PC-3 (cell line): ENCODE data around the gene PFKL. TPM values are rescaled to one million over a fixed set of nuclear protein-coding genes. Genes with fewer than 3 reads are reported as not detected.

Source experiments
- ATAC-seq: fragments of 200-7000 bp; cut with Tn5 transposase; 2 replicates; pipeline ENCODE4 v1.9.1; 2020; ENCODE audit warnings: mild to moderate bottlenecking, moderate library complexity
- BruUV-seq: library from RNA; stranded (reverse); fragments of 400-500 nt; replicated peaks from 2 replicates; lab custom pipeline; 2021; lab: Mats Ljungman, UMichigan
- CTCF ChIA-PET: fragments of 300-600 bp; sonication (Branson Sonifier 250); formaldehyde crosslinking; loops from one replicate; lab custom pipeline; 2022; ENCODE audit warnings: antibody characterized with exemption; lab: Charles Lee
- POLR2A ChIA-PET: fragments of 300-600 bp; sonication (Branson Sonifier 250); formaldehyde crosslinking; loops from one replicate; lab custom pipeline; 2022; ENCODE audit warnings: antibody characterized with exemption; ENCODE audit not compliant: unreplicated experiment; lab: Charles Lee
- DNase-seq: peaks from one replicate; pipeline ENCODE4 v3.0.0-alpha.2; 2015
- H2AFZ ChIP-seq: fragments of 300-600 bp; sonication (generic); 2 replicates; pipeline ENCODE4 v1.6.0; 2016; ENCODE audit warnings: antibody characterized with exemption, low read length
- H3F3A ChIP-seq: fragments of 300-600 bp; sonication (generic); one replicate; pipeline ENCODE4 v1.6.0; 2017; ENCODE audit warnings: antibody characterized with exemption, low read length, control low read depth, mild to moderate bottlenecking; ENCODE audit not compliant: unreplicated experiment
- H3K27ac ChIP-seq: fragments of 300-600 bp; sonication (generic); 2 replicates; pipeline ENCODE4 v1.5.1; 2016; ENCODE audit warnings: mild to moderate bottlenecking, low read length
- H3K27me3 ChIP-seq: fragments of 300-600 bp; sonication (generic); 2 replicates; pipeline ENCODE4 v1.6.1; 2016; ENCODE audit warnings: low read length, mixed read lengths
- H3K36me3 ChIP-seq: fragments of 300-600 bp; sonication (generic); 2 replicates; pipeline ENCODE4 v1.6.1; 2016; ENCODE audit warnings: low read depth, mixed run types, low read length, mixed read lengths
- H3K4me1 ChIP-seq: fragments of 300-600 bp; sonication (generic); 2 replicates; pipeline ENCODE4 v1.5.1; 2016; ENCODE audit warnings: low read length; ENCODE audit not compliant: insufficient read depth
- H3K4me2 ChIP-seq: fragments of 300-600 bp; sonication (generic); 2 replicates; pipeline ENCODE4 v1.6.0; 2016; ENCODE audit warnings: low read length
- H3K4me3 ChIP-seq: fragments of 300-600 bp; sonication (generic); 2 replicates; pipeline ENCODE4 v1.5.1; 2016; ENCODE audit warnings: mild to moderate bottlenecking, low read length, mixed read lengths
- H3K79me2 ChIP-seq: fragments of 300-600 bp; sonication (generic); 2 replicates; pipeline ENCODE4 v1.6.1; 2017; ENCODE audit warnings: low read length, mixed read lengths
- H3K9ac ChIP-seq: fragments of 300-600 bp; sonication (generic); 2 replicates; pipeline ENCODE4 v1.6.0; 2016; ENCODE audit warnings: mild to moderate bottlenecking, low read length
- H3K9me2 ChIP-seq: fragments of 300-600 bp; sonication (generic); replicated peaks from 2 replicates; pipeline ENCODE4 v1.6.1; 2016; ENCODE audit warnings: mixed run types, low read length, mixed read lengths
- H3K9me3 ChIP-seq: fragments of 300-600 bp; sonication (generic); 2 replicates; pipeline ENCODE4 v1.6.1; 2016; ENCODE audit warnings: low read length, mixed read lengths
- H4K20me1 ChIP-seq: fragments of 300-600 bp; sonication (generic); 2 replicates; pipeline ENCODE4 v1.6.1; 2016; ENCODE audit warnings: low read length, mixed read lengths
- EZH2 ChIP-seq: fragments of 300-600 bp; sonication (generic); IDR thresholded peaks from one replicate; pipeline ENCODE4 v1.6.1; 2017; ENCODE audit warnings: antibody characterized with exemption, mild to moderate bottlenecking, low read length; ENCODE audit not compliant: unreplicated experiment
- EZH2phosphoT487 ChIP-seq: fragments of 300-600 bp; sonication (generic); IDR thresholded peaks from 2 replicates; pipeline ENCODE4 v1.6.1; 2018; ENCODE audit warnings: mild to moderate bottlenecking, antibody characterized with exemption, low read length, borderline replicate concordance
- intact Hi-C: fragments of 100-400 bp; cut with micrococcal nuclease; formaldehyde crosslinking; loops from 2 replicates; pipeline ENCODE4 v1.9.0; 2023
- total RNA-seq: library from RNA; depleted of rRNA; stranded (reverse); fragments of >200 nt; gene quantifications from 2 replicates; pipeline ENCODE4 v1.2.3, GENCODE V29; 2014
- TF ChIP-seq, protein P1 (sequence below): fragments of 300-600 bp; sonication (generic); conservative IDR thresholded peaks from 2 replicates; pipeline ENCODE4 v1.5.1; 2017; ENCODE audit warnings: antibody characterized with exemption, low read depth, mild to moderate bottlenecking, low read length

PFKL gene
- total RNA-seq, 1 experiment from 2014 or later, result 223 TPM

- Histone ChIP-seq H3K4me3 (no peak overlapping the region), H4K20me1 (no peaks in the 10 kb centered on the region), H3K27ac (no peak overlapping the region), H3K4me2 (no peak overlapping the region), H3K79me2 (no peaks in the 10 kb centered on the region), H3K9ac (no peak overlapping the region), H3K9me2 (no peaks in the 10 kb centered on the region), H3F3A (peaks cover 5% of the 10 kb centered on the region), H3K27me3 (no peaks in the 10 kb centered on the region), H3K36me3 (no peaks in the 10 kb centered on the region; the same call in 1 of the 2 replicates), H3K9me3 (no peaks in the 10 kb centered on the region), H3K4me1 (peaks cover 13% of the 10 kb centered on the region), H2AFZ (no peak overlapping the region)
- ATAC-seq (no peak), DNase-seq (no peak)
- ChIA-PET POLR2A (no interaction called here), CTCF (no interaction called here)
- no TSS peak for BruUV-seq
- TF ChIP-seq EZH2, result no peak
- TF ChIP-seq, protein P1, sequence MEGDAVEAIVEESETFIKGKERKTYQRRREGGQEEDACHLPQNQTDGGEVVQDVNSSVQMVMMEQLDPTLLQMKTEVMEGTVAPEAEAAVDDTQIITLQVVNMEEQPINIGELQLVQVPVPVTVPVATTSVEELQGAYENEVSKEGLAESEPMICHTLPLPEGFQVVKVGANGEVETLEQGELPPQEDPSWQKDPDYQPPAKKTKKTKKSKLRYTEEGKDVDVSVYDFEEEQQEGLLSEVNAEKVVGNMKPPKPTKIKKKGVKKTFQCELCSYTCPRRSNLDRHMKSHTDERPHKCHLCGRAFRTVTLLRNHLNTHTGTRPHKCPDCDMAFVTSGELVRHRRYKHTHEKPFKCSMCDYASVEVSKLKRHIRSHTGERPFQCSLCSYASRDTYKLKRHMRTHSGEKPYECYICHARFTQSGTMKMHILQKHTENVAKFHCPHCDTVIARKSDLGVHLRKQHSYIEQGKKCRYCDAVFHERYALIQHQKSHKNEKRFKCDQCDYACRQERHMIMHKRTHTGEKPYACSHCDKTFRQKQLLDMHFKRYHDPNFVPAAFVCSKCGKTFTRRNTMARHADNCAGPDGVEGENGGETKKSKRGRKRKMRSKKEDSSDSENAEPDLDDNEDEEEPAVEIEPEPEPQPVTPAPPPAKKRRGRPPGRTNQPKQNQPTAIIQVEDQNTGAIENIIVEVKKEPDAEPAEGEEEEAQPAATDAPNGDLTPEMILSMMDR, result no peak
- TF ChIP-seq EZH2phosphoT487, result no peak
- intact Hi-C loops, result loop anchor here (5.0 to 10.0 kb wide), 2 partner anchors 92 to 119 kb away; partner anchors contain the start of gene LRRC3
Measured at GRCh38 chr21:44335266-44336059, 35.6 kb downstream of the PFKL start.

DNA sequence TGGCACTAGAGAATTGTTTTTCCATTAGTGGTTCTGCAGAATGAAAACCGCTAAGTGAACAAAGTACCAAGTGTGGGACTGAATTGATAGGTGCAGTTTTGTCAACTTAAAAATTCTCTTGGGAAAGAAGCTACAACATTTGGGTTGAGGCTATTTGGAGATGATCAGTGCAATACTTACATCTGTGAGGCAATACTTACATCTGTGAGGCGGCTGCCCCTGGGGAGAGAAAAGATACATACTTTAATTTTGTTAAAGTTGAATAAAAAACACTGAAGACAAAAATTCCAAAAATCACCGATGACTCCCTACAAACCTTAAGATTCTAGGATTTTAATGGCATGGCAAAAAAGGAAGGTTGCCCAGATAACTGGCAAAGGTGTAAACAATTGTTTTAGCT, 37.6 kb downstream of the PFKL start:
- Histone ChIP-seq H3K27ac (no peak overlapping the region), H4K20me1 (no peaks in the 10 kb centered on the region), H3K4me3 (no peak overlapping the region), H3K9ac (no peak overlapping the region), H3K36me3 (no peaks in the 10 kb centered on the region; the same call in 1 of the 2 replicates), H3K4me2 (peak overlapping the region; percentile 76; the same call in 1 of the 2 replicates), H3K79me2 (no peaks in the 10 kb centered on the region), H3K9me3 (no peaks in the 10 kb centered on the region), H2AFZ (no peak overlapping the region), H3F3A (peaks cover 5% of the 10 kb centered on the region), H3K9me2 (no peaks in the 10 kb centered on the region), H3K27me3 (no peaks in the 10 kb centered on the region), H3K4me1 (peaks cover 13% of the 10 kb centered on the region)
- BruUV-seq, result TSS peak; percentile 27
- no peak for TF ChIP-seq EZH2phosphoT487
- TF ChIP-seq, protein P1, result no peak
- TF ChIP-seq EZH2, result no peak
- POLR2A ChIA-PET, result no interaction called here
- CTCF ChIA-PET, result no interaction called here
- DNase-seq (no peak), ATAC-seq (no peak)
- intact Hi-C loops, result loop anchor here (5.0 to 10.0 kb wide), 2 partner anchors 90 to 117 kb away; partner anchors contain the start of gene LRRC3
